Measurements from ENCODE around the gene FAM180A. TPM values are rescaled to one million over a fixed set of nuclear protein-coding genes. Genes with fewer than 3 reads are reported as not detected.

Gene FAM180A
- total RNA-seq, 1 donor from 2014 or later = 19.7 TPM

- Histone ChIP-seq H3K9me3 (replicated peaks) (no peaks in the 10 kb centered on the region), H3K4me1 (peaks cover 22% of the 10 kb centered on the region), H3K36me3 (peaks cover 24% of the 10 kb centered on the region), H3K27ac (replicated peaks) (no peak overlapping the region), H3K27me3 (ENCODE audit: low read depth) (no peaks in the 10 kb centered on the region), H3K4me3 (no peak overlapping the region)
- DNase-seq = no peak
- TF ChIP-seq CTCF (IDR thresholded peaks at IDR 0.05; ENCODE audit: borderline replicate concordance) = no peak
- intact Hi-C loops (cut with micrococcal nuclease) = no loop called here
Measured at GRCh38 chr7:135687466-135687865, 61.1 kb downstream of the FAM180A start.

GRCh38 chr7:135685306-135686084, 63.1 kb downstream of the FAM180A start:
- Histone ChIP-seq H3K9me3 (replicated peaks) (no peaks in the 10 kb centered on the region), H3K27ac (replicated peaks) (no peak overlapping the region), H3K36me3 (peaks cover 13% of the 10 kb centered on the region), H3K27me3 (ENCODE audit: low read depth) (no peaks in the 10 kb centered on the region), H3K4me3 (no peak overlapping the region), H3K4me1 (peaks cover 36% of the 10 kb centered on the region)
- DNase-seq = no peak
- intact Hi-C loops (cut with micrococcal nuclease) = no loop called here
- TF ChIP-seq CTCF (IDR thresholded peaks at IDR 0.05; ENCODE audit: borderline replicate concordance) = no peak

GRCh38 chr7:135684699-135685098, 63.9 kb downstream of the FAM180A start:
- Histone ChIP-seq H3K36me3 (peaks cover 11% of the 10 kb centered on the region), H3K4me3 (no peak overlapping the region), H3K4me1 (peaks cover 39% of the 10 kb centered on the region), H3K27me3 (ENCODE audit: low read depth) (no peaks in the 10 kb centered on the region), H3K27ac (replicated peaks) (no peak overlapping the region), H3K9me3 (replicated peaks) (no peaks in the 10 kb centered on the region)
- DNase-seq = no peak
- no peak for TF ChIP-seq CTCF (IDR thresholded peaks at IDR 0.05; ENCODE audit: borderline replicate concordance)
- intact Hi-C loops (cut with micrococcal nuclease) = no loop called here

- peaks cover 5% of the 10 kb centered on the region for H3K36me3 ChIP-seq
- no peaks in the 10 kb centered on the region for H3K27me3 ChIP-seq (ENCODE audit: low read depth)
- TF ChIP-seq CTCF (IDR thresholded peaks at IDR 0.05; ENCODE audit: borderline replicate concordance) = no peak
- H3K4me3 ChIP-seq = no peak overlapping the region
- intact Hi-C loops (cut with micrococcal nuclease) = no loop called here
- H3K27ac ChIP-seq (replicated peaks) = no peak overlapping the region
- H3K4me1 ChIP-seq = peaks cover 45% of the 10 kb centered on the region
- no peak for DNase-seq
- H3K9me3 ChIP-seq (replicated peaks) = no peaks in the 10 kb centered on the region
Measured at GRCh38 chr7:135684136-135684535, 64.5 kb downstream of the FAM180A start.

- DNase-seq = no peak
- Histone ChIP-seq H3K9me3 (replicated peaks) (no peaks in the 10 kb centered on the region), H3K36me3 (no peaks in the 10 kb centered on the region), H3K4me1 (peaks cover 50% of the 10 kb centered on the region), H3K27ac (replicated peaks) (peak overlapping the region; percentile 2), H3K4me3 (no peak overlapping the region), H3K27me3 (ENCODE audit: low read depth) (no peaks in the 10 kb centered on the region)
- intact Hi-C loops (cut with micrococcal nuclease) = no loop called here
- TF ChIP-seq CTCF (IDR thresholded peaks at IDR 0.05; ENCODE audit: borderline replicate concordance) = no peak
Measured at GRCh38 chr7:135683609-135684008, 65.0 kb downstream of the FAM180A start.

All from left ventricle myocardium inferior (tissue), 1 donor.